GM18499 (cell line): ENCODE results near the gene TM9SF1.

Experiments
- ATAC-seq: cut with Tn5 transposase; IDR thresholded peaks from one replicate; pipeline ENCODE4 v1.9.1; 2021; ENCODE audit warnings: moderate number of reproducible peaks; ENCODE audit not compliant: insufficient read depth, unreplicated experiment

TM9SF1 gene

DNA sequence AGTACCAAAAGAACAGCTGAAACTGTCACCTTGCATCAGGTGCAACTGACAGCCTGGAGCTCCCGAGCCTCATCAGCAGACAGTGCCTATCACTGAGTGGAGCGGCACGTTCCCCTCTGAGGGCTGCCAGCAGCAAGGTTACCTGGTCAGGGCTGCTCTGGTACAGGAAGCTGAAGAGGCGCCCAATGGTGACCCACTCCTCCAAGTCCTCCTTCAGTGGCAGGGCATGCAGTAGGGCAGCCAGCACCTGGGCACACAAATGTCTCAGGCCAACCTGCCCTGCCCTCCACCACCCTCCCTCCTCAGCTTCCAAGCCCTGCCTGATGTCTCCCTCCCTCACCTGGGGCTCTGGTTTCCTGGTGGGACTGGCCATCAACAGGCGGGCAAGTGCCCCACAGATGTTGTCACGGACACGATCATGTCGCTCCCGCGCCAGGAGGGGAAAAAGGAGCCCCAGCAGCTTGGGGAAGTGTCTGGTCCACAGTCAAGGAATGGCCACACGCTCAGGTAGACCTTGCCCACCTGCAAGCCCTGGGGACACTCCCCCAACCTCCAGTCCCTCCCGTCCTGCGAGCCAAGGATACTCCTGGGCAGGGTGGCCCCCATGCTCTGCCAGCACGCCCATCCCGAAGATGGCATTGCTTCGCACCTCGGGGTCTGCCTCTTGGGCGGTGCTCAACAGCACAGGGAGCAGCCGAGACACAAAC lies 13.7 kb downstream of the TM9SF1 start:
- no peak for ATAC-seq

DNA sequence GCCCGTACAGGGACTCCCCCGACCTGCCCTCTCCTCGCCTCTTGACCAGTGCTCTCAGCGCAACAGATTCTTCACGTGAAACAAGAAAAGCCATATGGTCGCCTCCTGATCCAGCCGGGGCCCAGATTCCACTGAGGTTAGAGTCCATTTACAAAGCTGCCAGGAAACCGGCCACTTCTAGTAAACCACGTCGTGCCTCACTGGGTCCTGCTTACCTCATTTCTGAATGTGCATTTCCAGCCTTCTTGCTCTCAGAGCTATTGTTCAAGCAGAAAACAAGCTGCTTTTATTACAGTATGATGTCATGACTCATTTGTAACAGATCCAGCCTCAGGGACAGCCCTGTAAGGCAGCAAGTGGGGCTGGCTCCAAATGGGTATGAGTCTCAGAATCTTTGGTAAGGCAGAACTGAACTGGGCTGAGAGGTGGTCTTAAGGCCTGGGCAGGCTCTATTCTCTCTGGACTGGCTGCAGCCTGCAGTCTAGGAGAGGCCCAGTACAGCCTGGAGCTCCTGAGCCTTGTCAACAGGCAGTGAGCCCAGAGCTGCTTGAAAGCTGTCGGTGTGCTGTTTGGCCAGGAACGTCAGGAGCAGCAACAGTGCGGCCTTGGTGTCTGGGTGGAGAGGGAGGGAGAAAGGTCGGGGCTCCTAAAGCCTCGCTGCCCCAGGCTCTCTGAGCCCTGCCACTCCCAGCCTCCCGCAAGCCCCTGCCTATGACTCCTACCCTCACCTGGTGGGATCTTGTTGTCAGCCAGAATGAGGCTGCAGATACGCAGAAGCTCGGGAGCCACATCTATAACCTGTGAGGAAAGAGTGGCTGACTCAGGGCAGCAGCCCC lies 15.1 kb downstream of the TM9SF1 start:
- ATAC-seq, result no peak

DNA sequence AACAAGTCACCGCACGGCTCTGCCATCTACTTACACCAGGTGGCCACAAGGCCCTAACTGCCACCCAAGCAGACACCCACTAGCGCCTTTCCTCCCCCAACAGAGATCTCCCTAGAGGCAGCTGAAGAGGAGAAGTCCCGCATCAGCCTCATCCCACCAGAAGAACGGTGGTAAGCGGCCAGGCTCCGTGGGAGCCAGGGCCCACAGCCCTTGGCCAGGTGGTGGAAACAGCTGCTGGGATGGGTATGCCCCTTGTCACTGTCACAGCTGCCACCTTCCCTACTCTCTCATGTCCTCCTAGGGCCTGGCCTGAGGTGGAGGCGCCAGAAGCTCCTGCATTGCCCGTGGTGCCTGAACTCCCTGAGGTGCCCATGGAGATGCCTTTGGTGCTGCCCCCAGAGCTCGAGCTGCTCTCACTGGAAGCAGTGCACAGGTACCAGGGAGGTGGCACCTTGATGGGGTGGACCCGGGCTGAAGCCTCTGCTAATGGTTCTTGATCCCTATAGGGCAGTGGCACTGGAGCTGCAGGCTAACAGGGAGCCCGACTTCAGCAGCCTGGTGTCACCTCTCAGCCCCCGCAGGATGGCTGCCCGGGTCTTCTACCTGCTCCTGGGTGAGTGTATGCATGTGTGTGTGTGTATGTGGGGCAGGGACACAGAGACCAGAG lies 15.8 kb downstream of the TM9SF1 start:
- no peak for ATAC-seq

DNA sequence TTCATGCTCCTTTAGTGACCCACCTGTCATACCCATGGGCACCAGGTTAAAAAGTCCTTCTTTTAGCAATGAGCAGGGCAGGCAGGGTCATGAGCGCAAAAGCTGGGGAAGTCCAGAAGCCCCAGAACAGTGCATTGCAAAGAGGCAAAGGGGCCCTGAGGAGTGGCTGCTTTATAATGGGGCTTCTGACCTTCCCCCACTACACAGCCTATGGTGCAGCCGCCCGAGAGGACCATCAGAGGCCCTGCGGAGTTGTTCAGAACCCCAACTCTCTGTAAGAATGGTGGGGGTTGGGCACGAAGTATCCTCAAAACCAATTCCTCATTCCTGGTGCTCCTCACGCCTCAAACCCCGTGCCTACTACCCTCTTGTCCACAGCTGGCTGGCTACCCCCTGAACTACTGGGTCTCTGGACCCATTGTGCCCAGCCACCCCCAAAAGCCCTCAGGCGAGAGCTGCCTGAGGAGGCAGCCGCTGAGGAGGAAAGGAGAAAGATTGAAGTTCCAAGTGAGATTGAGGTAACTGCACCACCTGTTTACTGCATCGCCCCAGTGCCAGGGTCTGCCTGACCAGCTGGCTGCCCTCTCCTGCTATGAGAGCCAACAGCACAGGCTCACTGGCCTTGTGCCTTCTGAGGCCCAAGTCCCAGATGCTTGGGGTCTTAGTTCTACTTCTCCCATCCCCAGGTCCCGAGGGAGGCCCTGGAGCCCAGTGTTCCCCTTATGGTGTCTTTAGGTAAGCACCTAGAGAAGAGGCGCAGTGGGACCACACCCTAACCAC lies 16.7 kb downstream of the TM9SF1 start:
- no peak for ATAC-seq

DNA sequence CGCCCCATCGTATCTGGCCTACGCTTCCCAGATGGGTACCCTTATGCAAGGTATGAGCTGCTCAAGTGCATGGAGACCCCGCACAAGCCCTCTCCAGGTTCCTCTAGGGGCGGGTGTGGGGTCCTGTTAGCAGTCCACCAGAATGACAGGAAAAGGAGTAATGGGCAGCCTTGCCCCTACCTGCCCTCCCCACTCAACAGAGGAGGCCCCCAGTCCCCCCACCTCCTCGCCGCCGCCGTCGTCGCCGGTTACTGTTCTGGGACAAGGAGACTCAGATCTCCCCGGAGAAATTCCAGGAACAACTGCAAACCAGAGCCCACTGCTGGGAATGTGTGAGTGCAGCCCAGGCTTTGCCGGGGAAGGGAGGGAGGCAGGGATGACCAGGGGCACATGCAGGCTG lies 17.4 kb downstream of the TM9SF1 start:
- ATAC-seq, result no peak

DNA sequence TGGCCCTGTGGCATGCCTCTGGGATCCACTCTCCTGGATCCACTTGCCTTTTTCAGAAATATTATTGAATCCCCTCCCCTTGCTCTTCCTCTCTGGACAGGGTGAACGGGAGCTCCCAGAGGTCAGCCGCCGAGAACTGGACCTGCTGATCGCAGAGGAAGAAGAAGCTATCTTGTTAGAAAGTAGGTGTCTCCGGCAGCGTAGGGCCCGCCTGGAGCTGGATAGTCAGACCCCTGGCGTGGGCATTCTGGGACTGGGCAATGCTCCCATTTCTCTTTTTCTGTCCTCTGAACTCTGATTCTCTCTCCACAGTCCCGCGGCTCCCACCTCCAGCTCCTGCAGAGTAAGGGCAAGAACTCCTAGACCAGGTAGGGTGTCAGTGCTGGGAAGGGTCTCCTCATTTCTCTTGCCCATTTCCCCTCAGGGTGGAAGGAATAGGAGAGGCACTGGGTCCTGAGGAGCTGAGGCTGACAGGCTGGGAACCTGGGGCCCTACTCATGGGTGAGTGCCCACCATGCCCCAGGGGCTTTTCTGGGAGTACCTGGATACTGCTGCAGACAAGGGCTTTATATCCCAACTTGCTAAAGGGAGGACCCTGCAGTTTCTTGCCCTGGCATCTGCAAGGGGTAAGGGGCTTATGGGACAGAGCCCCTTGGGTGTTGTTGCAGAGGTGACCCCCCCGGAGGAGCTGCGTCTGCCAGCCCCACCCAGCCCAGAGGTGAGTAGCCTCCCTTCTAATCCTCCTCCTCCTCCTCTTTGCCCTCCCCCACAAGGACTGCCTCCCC lies 18.0 kb downstream of the TM9SF1 start:
- ATAC-seq, result no peak

DNA sequence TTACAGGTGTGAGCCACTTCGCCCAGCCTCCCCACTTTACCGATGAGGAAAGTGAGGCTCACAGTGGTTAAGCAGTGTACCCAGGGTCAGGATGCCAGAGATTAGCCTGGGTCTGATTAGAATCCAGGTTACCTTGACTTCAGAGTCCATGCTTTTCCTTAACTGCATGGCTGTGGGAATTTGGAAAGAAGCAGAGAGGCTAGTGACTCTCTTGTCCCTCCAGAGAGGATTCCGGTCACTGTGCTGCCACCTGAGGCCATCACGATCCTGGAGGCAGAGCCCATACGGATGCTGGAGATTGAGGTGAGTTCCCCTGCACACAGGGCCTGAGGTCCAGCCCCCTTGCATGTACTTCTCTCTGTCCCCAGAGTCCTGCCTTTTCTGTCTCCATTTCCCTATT lies 18.6 kb downstream of the TM9SF1 start:
- no peak for ATAC-seq

DNA sequence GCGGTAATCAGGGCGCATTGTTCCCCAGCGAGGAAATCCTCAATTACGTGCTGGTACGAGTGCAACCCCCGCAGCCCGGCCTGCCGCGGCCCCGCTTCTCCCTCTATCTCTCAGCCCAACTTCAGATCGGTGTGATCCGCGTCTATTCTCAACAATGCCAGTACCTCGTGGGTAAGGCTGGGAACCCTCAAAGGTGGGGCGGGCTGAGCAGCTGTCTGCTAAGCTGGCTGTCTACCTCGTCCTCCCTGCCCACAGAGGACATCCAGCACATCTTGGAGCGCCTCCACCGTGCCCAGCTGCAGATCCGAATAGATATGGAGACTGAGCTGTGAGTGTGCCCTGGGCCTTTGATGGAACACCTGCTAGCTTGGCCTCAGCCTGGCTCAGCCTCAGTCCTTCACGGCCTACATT lies 22.4 kb downstream of the TM9SF1 start:
- no peak for ATAC-seq

DNA sequence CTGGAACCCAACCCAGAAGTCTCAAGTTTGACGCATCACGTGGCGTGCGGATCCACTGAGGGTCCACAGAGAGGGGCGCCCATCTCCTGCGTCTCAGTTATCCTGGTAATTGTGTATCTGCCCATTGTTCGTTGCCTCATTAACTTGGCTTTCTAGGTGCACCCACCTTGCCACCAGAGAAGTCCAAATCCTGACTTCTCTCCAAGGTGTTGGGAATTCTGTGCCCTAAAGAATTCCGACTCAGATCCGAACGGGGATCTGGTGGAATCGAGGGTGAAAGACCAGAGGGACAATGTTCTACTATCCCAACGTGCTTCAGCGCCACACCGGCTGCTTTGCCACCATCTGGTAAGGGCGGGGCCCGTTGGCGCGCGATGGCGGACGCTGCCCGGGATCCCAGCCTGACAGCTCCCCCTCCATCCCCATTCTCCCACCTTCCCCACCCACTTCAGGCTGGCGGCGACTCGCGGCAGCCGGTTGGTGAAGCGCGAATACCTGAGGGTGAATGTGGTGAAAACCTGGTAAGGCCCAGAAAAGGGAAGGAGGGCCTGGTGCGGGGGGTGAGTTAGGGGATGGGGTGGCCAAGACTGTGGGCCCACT lies 22.9 kb downstream of the TM9SF1 start:
- peak; percentile 3 for ATAC-seq

DNA sequence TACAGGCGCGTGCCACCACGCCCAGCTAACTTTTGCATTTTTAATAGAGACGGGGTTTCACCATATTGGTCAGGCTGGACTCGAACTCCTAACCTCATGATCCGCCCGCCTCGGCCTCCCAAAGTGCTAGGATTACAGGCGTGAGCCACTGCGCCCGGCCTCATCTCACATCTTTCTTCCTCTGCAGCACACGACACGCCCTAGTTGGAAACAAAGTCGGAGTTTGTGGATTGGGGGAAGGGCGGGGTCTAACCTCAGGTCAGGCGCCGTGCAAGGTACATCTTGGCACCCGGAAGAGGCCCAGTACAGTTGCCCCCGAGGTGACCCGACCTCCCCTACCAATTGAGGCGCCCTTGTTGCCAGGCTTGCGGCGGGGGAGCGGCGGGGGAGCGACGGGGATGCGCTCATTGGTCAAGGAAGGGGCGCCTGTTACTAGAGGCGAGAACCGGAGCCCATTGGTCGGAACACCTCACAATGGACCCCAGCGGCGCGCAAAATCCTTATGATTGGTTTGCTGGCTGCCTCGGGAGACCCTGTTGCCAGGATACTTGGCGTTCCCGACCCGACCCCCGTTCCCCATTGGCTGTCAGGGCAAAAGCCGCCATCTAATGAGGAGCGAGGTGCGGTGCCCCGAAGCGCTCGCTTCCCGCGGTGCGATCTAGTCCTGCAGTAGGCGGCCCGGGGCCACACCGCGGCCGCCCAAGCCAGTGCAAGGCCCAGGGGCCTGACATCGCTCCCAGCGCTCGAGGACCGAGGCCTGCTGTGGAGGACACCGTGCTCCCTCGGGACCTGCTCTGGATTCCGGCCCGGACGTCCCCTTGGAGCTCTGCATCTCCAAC lies 23.6 kb downstream of the TM9SF1 start, which contains the start of gene REC8:
Gene REC8 (plus strand): TSS at position 659 of the 839 bp plus-strand sequence. CDS start 473 bp downstream, outside the sequence.
- ATAC-seq, result peak; percentile 78

DNA sequence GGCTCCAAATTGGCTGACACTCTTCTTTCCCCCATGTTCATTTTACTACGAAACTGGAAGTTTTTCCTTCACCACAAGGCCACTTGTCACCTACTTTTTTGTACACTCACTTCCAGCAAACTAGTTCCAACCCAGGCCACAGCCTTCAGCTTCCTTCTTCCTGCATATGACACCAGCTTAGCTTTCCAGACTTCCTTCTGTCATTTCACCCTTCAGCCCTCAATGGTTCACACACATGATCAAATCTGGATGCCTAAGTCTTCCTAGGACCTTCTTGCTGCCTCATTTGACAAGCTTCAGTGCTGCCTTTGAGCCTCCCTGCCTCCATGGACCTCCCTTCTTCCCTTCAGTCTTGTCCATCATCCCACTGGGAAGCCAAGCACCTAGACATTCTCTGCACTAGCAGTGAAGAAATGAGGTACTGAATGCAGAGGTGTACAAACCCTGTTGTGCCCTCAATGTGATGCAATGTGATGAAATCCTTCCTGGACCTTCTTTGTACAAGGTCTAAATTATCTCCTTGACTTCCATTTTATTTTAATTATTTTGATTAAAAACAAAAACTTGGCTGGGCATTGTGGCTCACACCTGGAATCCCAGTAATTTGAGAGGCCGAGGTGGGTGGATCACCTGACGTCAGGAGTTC lies 27.6 kb downstream of the TM9SF1 start:
- no peak for ATAC-seq

DNA sequence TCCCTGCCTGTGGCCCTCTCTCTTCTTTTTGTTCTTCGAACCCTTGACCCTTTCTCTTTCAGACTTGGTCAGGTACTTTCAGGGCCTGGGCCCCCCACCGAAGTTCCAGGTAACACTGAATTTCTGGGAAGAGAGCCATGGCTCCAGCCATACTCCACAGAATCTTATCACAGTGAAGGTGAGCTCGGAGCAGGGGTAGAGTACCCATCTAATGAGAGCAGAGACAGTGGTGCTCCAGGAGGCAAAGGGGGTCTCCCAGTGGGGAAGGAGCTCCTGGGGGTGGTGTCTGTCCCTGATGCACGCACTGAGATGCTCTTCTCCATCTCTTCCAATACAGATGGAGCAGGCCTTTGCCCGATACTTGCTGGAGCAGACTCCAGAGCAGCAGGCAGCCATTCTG lies 29.5 kb downstream of the TM9SF1 start:
- ATAC-seq, result no peak

DNA sequence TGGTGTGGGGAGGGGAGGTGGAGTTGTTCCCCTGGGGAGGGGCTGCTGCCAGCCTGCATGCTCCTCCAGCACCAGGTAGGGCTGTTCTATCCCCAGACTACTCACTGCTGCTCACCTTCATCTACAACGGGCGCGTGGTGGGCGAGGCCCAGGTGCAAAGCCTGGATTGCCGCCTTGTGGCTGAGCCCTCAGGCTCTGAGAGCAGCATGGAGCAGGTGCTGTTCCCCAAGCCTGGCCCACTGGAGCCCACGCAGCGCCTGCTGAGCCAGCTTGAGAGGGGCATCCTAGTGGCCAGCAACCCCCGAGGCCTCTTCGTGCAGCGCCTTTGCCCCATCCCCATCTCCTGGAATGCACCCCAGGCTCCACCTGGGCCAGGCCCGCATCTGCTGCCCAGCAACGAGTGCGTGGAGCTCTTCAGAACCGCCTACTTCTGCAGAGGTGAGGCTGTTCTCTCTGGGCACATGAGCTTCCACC lies 30.7 kb downstream of the TM9SF1 start:
- ATAC-seq, result no peak

DNA sequence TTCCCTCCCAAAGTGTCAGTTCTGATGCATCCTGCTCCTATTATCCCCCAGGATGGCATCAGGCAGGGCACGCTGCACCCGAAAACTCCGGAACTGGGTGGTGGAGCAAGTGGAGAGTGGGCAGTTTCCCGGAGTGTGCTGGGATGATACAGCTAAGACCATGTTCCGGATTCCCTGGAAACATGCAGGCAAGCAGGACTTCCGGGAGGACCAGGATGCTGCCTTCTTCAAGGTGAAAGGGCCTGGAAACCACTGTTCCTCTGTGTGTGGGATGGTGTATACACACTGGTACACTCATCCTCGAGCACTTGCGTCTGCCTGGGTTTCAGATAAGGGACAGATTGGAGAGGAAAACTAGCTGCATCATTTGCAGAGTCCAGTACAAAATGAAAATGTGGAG lies 33.1 kb downstream of the TM9SF1 start:
- ATAC-seq, result no peak

DNA sequence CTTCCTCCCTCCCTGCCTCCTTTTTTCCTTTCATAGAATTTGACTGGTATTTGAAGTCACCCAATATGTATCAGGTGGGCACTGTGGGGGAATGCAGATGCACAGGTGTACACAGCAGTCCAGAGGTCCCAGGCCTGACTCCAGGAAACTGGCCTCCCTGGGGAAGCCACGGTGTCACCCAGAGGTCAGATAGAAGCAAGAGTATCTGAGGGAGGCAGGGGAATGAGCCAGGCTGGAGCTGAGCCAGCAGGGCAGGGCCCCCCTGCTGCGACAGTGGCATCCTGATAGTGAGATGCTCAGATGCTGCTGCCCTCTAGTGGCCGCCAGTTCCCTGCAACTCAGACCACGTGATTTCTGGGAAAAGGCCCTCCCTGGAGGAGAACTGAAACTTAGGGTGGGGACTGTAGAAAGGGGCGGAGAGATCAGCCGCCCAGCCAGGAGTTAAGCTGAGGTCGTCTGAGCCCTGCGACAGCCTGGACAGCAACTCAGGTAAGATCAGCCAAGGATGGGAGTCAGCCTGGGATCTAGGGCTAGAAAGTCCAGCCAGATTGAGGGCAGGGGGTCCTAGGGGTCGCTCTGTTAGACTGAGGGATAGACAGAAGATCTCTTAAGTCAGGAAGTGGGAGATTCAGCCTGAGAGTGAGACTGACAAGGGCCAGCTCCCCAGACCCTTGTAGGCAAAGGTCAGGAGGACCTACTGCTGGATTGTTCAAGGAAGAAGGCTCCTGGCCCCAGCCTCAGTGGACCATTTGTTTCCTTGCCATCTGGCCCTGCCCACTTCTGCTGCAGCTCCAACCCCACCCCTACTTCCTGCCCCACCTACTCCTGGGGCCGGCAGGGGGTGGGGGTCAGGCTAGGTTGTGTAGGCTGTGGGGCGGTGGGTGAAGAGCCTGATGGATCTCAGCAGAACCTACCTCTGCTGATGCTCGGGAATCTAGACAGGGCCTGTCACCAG lies 34.1 kb downstream of the TM9SF1 start, which contains the start of gene IRF9:
Gene IRF9 (plus strand): TSS at position 416 of the 955 bp plus-strand sequence. CDS start 880 bp downstream, outside the sequence.
- peak; percentile 67 for ATAC-seq

DNA sequence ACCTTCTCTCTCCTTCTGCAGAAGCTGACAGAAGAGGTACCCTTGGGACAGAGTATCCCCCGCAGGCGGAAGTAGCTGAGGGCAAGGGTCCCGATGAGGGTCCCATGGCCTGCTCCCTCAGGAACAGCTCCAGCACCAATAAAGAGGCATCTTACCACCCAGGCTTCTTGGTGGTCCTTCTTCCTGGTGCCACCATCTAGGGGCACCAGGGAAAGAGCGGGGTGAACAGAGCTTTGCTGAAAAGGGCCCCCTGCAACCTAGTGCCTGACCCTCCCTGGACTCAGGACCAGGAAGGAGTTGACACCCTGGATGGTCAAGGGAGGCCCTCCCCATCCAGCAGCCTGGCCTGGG lies 34.8 kb downstream of the TM9SF1 start:
- no peak for ATAC-seq
